Muscle layer of duodenum (tissue), 2 donors: ENCODE measurements around the gene BPIFB3.
"Not testable (repeated sequence)": the region's sequence is repeated elsewhere in the genome, so short reads cannot be mapped to it uniquely, and the experiment has no call there.

Experiments used
- H3K27ac ChIP-seq: one replicate; pipeline ENCODE4 v1.7.0; 2013; ENCODE audit warnings: mild to moderate bottlenecking, low read length
- H3K27me3 ChIP-seq: one replicate; pipeline ENCODE4 v1.7.0; 2013; ENCODE audit warnings: low read depth, mild to moderate bottlenecking, control low read depth, low read length
- H3K36me3 ChIP-seq, 2 donors: one replicate each; pipeline ENCODE4 v1.7.0; 2013; ENCODE audit warnings: low read length in 2 of 2, control low read depth in 1 of 2, mild to moderate bottlenecking in 1 of 2; ENCODE audit not compliant: insufficient read depth in 2 of 2, control insufficient read depth in 1 of 2
- H3K4me1 ChIP-seq, 2 donors: one replicate each; pipeline ENCODE4 v1.7.0; 2013; ENCODE audit warnings: low read length in 2 of 2, mild to moderate bottlenecking in 2 of 2, control low read depth in 1 of 2, moderate library complexity in 1 of 2; ENCODE audit not compliant: insufficient read depth in 2 of 2, control insufficient read depth in 1 of 2
- H3K4me3 ChIP-seq, 2 donors: one replicate each; pipeline ENCODE4 v1.7.0; 2013; ENCODE audit warnings: low read length in 2 of 2, low read depth in 1 of 2, mild to moderate bottlenecking in 1 of 2
- H3K9me3 ChIP-seq, 2 donors: one replicate each; pipeline ENCODE4 v1.7.0; 2013; ENCODE audit warnings: low read length in 2 of 2, control low read depth in 1 of 2, mild to moderate bottlenecking in 1 of 2; ENCODE audit not compliant: control insufficient read depth in 1 of 2
- donor health status: healthy.

The BPIFB3 gene

GRCh38 chr20:33083544-33084340 lies 30.0 kb downstream of the BPIFB3 start:
- H3K27ac ChIP-seq, result no peak overlapping the region
- H3K9me3 ChIP-seq, result no peaks in the 10 kb centered on the region
- no peaks in the 10 kb centered on the region for H3K27me3 ChIP-seq
- H3K4me3 ChIP-seq, result no peak overlapping the region
- no peaks in the 10 kb centered on the region for H3K4me1 ChIP-seq
- no peaks in the 10 kb centered on the region for H3K36me3 ChIP-seq

DNA sequence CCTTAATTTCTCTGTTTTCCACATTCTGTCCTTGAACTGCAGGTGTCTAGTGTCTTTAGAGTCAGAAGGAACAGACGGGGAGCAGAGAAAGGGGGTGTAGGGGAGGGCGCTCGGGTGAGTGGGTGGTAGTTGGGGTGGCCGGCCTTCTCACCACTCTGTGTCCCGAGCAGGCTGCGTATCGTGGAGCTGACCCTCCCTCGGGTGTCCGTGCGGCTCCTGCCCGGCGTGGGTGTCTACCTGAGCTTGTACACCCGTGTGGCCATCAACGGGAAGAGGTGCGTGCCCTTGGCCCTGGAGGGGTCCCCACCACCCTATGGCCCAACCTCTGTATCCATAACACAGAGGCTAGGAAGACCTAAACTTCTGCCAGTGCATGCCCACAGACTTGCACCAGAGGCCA lies 31.0 kb downstream of the BPIFB3 start:
- Histone ChIP-seq H3K36me3 (no peaks in the 10 kb centered on the region), H3K4me3 (no peak overlapping the region), H3K27ac (no peak overlapping the region), H3K4me1 (no peaks in the 10 kb centered on the region), H3K27me3 (no peaks in the 10 kb centered on the region), H3K9me3 (no peaks in the 10 kb centered on the region)

DNA sequence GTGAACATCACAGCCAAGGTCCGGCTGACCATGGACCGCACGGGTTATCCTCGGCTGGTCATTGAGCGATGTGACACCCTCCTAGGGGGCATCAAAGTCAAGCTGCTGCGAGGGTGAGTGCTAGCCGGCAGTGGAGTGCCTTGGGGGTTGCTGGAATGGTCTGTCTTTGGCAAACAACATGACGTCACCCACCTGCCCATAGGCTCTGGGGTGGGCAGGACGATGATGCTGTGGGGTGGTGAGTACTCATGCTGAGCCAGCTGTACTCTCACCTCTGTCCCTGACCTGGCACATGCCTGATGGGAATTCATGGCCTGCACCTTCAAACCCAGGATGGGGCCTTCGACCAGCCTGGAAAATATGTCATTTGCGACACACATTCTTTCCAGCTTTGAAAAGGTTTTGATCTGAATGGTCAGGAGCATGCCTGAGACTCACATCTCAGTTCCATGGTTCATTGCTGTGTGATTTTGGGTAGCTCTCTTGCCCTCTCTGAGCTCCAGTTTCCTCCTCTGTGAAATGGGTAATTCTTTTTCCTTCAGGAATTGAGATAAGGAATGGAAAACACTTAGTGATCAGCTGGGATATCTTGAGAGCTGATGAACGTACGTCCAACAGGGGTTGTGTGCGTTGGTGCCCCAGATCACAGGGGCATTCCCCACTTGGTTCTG lies 32.5 kb downstream of the BPIFB3 start:
- Histone ChIP-seq H3K4me1 (no peaks in the 10 kb centered on the region), H3K4me3 (no peak overlapping the region), H3K27me3 (no peaks in the 10 kb centered on the region), H3K9me3 (no peaks in the 10 kb centered on the region), H3K27ac (no peak overlapping the region), H3K36me3 (no peaks in the 10 kb centered on the region)

DNA sequence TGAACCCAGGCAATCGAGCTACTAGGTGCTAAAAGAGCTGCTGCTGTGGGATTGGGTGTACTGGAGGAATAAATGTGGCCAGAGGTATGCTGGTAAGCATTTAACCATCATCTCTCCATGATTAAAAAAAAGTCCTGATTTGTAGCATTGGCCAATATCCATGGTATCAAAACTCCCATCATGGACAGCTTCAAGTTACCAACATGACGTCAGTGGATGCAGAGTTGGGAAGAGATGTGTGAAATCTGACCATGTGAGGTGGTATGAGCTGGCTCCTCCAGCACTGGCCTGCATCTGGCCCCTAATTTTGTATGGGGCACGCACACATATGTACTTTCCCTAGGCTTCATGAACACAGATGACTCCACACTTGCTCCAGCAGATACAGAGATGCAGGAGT lies 37.4 kb downstream of the BPIFB3 start:
- Histone ChIP-seq H3K36me3 (no peaks in the 10 kb centered on the region), H3K4me3 (no peak overlapping the region), H3K27me3 (no peaks in the 10 kb centered on the region), H3K27ac (no peak overlapping the region), H3K4me1 (no peaks in the 10 kb centered on the region), H3K9me3 (no peaks in the 10 kb centered on the region)

DNA sequence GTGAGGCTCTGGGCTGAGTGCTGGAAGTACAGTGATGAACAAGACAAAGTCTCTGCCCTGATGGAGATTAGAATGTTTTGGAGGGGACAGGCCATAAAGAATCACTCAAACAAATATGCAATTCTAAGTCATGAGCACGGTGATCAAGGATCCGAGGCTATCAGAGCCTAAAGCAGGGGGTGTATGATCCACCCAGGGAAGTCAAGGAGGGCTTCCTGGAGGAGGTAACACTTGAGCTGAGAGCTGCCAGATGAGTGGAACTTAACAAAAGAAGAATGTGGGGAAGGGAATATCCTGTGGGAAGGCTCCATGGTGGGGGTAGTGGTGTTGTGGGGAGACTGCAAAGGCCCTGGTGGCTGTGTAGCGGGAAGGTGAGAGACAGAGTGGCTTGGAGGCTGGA lies 38.0 kb downstream of the BPIFB3 start:
- no peak overlapping the region for H3K27ac ChIP-seq
- no peaks in the 10 kb centered on the region for H3K9me3 ChIP-seq
- H3K4me1 ChIP-seq, result no peaks in the 10 kb centered on the region
- no peak overlapping the region for H3K4me3 ChIP-seq
- H3K27me3 ChIP-seq, result no peaks in the 10 kb centered on the region
- no peaks in the 10 kb centered on the region for H3K36me3 ChIP-seq

DNA sequence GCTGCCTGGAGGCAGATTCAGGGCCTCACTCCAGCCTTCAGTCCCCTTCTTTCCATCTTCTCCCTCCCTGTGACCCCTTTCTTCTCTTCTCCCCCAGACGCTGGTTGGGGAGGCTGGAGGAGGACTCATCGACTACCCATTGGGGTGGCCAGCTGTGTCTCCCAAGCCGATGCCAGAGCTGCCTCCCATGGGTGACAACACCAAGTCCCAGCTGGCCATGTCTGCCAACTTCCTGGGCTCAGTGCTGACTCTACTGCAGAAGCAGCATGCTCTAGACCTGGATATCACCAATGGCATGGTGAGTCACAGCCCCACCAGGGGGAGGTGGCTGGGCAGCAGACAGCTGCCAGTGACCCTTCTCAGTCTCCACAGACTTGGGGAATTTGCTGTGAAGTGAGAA lies 38.7 kb downstream of the BPIFB3 start:
- H3K27ac ChIP-seq, result no peak overlapping the region
- no peaks in the 10 kb centered on the region for H3K9me3 ChIP-seq
- H3K27me3 ChIP-seq, result no peaks in the 10 kb centered on the region
- peaks cover 0 to 6% of the 10 kb centered on the region in 2 donors for H3K4me1 ChIP-seq
- no peaks in the 10 kb centered on the region for H3K36me3 ChIP-seq
- H3K4me3 ChIP-seq, result no peak overlapping the region

DNA sequence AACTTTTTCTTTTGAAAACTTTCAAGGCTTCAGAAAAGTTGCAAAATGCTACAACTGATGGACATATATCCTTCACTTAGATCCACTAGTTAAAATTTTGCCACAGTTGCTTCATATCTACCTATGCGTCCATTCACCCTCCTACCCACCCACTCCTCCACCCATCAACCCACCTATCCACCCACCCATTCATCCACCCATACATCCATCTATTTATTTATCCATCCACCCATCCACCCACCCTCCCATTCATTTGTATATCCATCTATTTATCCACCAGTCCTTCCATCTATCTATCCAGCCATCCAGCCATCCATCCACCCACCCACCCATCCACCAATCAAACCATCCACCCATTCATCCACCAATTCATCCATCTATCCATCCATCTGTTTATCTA lies 39.4 kb downstream of the BPIFB3 start:
- Histone ChIP-seq H3K27ac (no peak overlapping the region), H3K4me3 (no peak overlapping the region), H3K36me3 (no peaks in the 10 kb centered on the region), H3K9me3 (no peaks in the 10 kb centered on the region), H3K27me3 (no peaks in the 10 kb centered on the region), H3K4me1 (peaks cover 0 to 6% of the 10 kb centered on the region in 2 donors)

DNA sequence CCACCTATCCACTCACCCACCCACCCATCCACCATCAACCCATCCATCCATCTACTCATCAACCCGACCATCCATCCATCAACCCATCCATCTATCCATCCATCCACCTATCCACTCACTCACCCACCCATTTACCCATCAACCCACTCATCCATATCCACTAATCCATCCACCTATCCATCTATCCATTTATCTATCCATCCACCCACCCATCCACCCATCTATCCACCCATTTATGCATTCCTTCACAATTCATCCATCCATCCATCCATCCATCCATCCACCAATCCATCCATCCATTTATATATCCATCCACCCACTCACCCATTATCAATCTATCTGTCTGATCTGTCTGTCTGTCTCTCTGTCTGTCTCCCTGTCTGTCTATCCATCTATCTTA lies 39.9 kb downstream of the BPIFB3 start:
- Histone ChIP-seq H3K4me1 (peaks cover 0 to 6% of the 10 kb centered on the region in 2 donors), H3K9me3 (no peaks in the 10 kb centered on the region), H3K27ac (no peak overlapping the region), H3K4me3 (no peak overlapping the region), H3K27me3 (no peaks in the 10 kb centered on the region), H3K36me3 (no peaks in the 10 kb centered on the region)

DNA sequence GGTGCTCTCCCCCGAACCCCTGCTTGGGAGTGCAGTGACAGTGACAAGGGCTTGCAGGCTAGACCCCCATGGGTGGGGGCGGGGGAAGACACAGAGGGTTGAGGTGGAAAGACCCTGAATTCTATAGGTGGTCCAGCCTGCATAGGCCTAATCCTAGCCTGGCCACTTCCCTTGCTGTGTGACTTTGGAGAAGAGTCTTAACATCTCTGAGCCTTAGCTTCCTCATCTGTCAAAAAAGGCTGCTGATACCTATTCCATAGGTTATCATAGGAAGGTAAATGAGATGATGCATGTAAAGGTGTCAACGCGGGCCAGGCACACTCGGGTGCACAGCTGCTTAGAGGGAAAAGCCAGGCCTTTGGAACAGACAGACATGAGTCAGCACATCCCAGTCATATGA lies 41.5 kb downstream of the BPIFB3 start:
- Histone ChIP-seq H3K4me3 (no peak overlapping the region), H3K9me3 (no peaks in the 10 kb centered on the region), H3K27ac (no peak overlapping the region), H3K27me3 (no peaks in the 10 kb centered on the region), H3K4me1 (peaks cover 0 to 6% of the 10 kb centered on the region in 2 donors), H3K36me3 (no peaks in the 10 kb centered on the region)

DNA sequence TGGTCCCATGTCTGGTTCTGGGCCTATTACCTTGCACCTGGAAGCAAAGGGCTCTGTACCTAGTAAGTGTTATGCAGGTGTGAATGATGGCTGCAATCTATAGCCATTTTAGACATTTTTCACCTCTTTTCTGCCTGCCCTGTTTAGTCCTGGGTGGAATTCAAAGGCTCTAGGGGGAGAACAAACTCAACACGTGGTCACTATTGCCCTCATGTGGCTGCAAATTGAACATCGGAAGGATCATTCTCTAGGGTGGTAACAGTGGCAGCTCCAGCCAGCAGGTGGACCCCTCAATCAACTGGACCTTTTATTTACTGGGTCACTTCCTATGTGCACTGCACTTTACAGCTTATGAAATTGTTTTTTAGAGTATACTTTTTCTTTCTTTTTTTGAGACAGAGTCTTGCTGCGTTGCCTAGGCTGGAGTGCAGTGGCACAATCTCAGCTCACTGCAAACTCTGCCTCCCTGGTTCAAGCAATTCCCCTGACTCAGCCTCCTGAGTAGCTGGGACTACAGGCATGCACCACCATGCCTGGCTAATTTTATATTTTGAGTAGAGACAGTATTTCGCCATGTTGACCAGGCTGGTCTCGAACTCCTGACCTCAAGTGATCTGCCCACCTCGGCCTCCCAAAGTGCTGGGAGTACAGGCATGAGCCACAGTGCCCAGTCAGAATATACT lies 42.3 kb downstream of the BPIFB3 start:
- not testable (repeated sequence) for H3K27ac ChIP-seq, H3K36me3 ChIP-seq, H3K4me3 ChIP-seq, H3K9me3 ChIP-seq, H3K4me1 ChIP-seq, H3K27me3 ChIP-seq

DNA sequence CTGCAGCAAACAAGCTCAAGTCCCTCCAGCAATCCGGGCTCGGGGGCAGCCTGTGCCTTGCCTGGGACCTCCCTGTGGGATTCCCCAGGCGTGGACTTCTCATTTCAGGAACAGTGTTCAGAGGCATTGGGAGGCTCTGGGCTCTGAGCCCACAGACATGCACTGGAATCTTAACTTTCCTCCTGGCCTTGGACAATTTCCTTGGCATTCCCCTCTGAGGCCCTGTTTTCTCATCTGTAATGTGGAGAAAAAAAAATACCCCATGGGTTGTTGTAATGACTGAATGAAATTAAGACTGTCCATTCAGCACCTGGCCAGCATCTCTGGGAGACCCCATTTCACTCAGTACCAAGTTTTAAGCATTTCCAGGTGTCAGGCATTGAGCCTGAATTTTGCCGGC lies 43.3 kb downstream of the BPIFB3 start:
- H3K36me3 ChIP-seq, result no peaks in the 10 kb centered on the region
- no peaks in the 10 kb centered on the region for H3K27me3 ChIP-seq
- H3K4me1 ChIP-seq, result peaks cover 0 to 6% of the 10 kb centered on the region in 2 donors
- no peaks in the 10 kb centered on the region for H3K9me3 ChIP-seq
- H3K27ac ChIP-seq, result no peak overlapping the region
- no peak overlapping the region for H3K4me3 ChIP-seq
